Testis (tissue), 2 donors: ENCODE results near the gene P3H2.

ENCODE experiments used
- CTCF ChIP-seq, 3 experiments: fragments of 450-650 bp in 2 of 3; fragments of 200-600 bp in 1 of 3; sonication (generic) in 1 of 3; IDR thresholded peaks; one replicate each; pipeline ENCODE4 v1.5.1; 2016 to 2019; ENCODE audit warnings: antibody characterized with exemption in 3 of 3, mild to moderate bottlenecking in 2 of 3, moderate library complexity in 1 of 3
- POLR2A ChIP-seq: fragments of 450-650 bp; IDR thresholded peaks from one replicate; pipeline ENCODE4 v1.6.1; 2017; ENCODE audit warnings: antibody characterized with exemption, mild to moderate bottlenecking, moderate library complexity

- TF ChIP-seq CTCF (IDR thresholded peaks at IDR 0.05) (no peak), POLR2A (no peak)
These were observed 158.2 kb downstream of the P3H2 start for GRCh38 chr3:189962466-189962865.
